ENCODE measurements around the gene MBOAT2. TPM values are rescaled to one million over a fixed set of nuclear protein-coding genes. Genes with fewer than 3 reads are reported as not detected.

The MBOAT2 gene
- total and polyA plus RNA-seq, 2 donors (not counting 1 experiment from before 2014, with no cell fraction given) = 0.24 to 1.3 TPM

GRCh38 chr2:8884812-8885211 is 118.7 kb downstream of the MBOAT2 start:
- Histone ChIP-seq H3K27me3 (replicated peaks in 1 of 4; ENCODE audit: control extremely low read depth in 1 of 4, control insufficient read depth in 3 of 4, insufficient read depth in 4 of 4, low read length in 3 of 4) (no peaks in the 10 kb centered on the region), H3K9ac (ENCODE audit: low read length) (no peak overlapping the region), H3K79me2 (ENCODE audit: control insufficient read depth, insufficient read depth, low read length) (no peaks in the 10 kb centered on the region), H3K9me3 (ENCODE audit: control extremely low read depth in 1 of 3, control insufficient read depth in 2 of 3, insufficient read depth in 1 of 3, low read length in 2 of 3) (no peaks in the 10 kb centered on the region), H3K27ac (ENCODE audit: low read length in 2 of 2) (no peak overlapping the region), H3K36me3 (replicated peaks in 1 of 2; ENCODE audit: control extremely low read depth in 1 of 2, control insufficient read depth in 1 of 2, extremely low read depth in 1 of 2, insufficient read depth in 2 of 2, low read length in 1 of 2) (no peaks in the 10 kb centered on the region), H2AFZ (ENCODE audit: insufficient read depth, low read depth, low read length, poor library complexity, severe bottlenecking) (no peak overlapping the region), H3K4me2 (replicated peaks; ENCODE audit: low read depth, low read length, poor library complexity, severe bottlenecking) (no peak overlapping the region), H4K20me1 (ENCODE audit: control insufficient read depth, insufficient read depth, low read length, poor library complexity, severe bottlenecking) (no peaks in the 10 kb centered on the region), H3K4me3 (ENCODE audit: control extremely low read depth in 1 of 5, extremely low read depth in 1 of 5, insufficient read depth in 1 of 5, low read depth in 2 of 5, low read length in 4 of 5) (no peak overlapping the region), H3K4me1 (ENCODE audit: control insufficient read depth in 2 of 2, insufficient read depth in 2 of 2, low read length in 2 of 2) (no peaks in the 10 kb centered on the region)
- Mint-ChIP-seq H3K4me1 (peaks cover 6% of the 10 kb centered on the region), H3K4me3 (no peak overlapping the region), H3K27ac (no peak overlapping the region), H3K9me3 (ENCODE audit: insufficient read depth) (peaks cover 3% of the 10 kb centered on the region), H3K27me3 (no peaks in the 10 kb centered on the region)
- TF ChIP-seq EZH2 (IDR thresholded peaks at IDR 0.05; ENCODE audit: borderline replicate concordance, insufficient read depth, low read depth, low read length, poor library complexity, severe bottlenecking) (no peak), CTCF (IDR thresholded peaks at IDR 0.05) (no peak)
- ChIA-PET POLR2A (no interaction called here), CTCF (no interaction called here)
- no peak for ATAC-seq (ENCODE audit: low read depth)
- intact Hi-C loops (cut with micrococcal nuclease) = no loop called here
- no peak for DNase-seq
- WGBS (ENCODE audit: insufficient coverage) = 100% methylated on average over 1 of the region's 4 CpGs

GRCh38 chr2:8882094-8882493 is 121.4 kb downstream of the MBOAT2 start:
- Histone ChIP-seq H3K36me3 (replicated peaks in 1 of 2; ENCODE audit: control extremely low read depth in 1 of 2, control insufficient read depth in 1 of 2, extremely low read depth in 1 of 2, insufficient read depth in 2 of 2, low read length in 1 of 2) (no peaks in the 10 kb centered on the region), H3K4me2 (replicated peaks; ENCODE audit: low read depth, low read length, poor library complexity, severe bottlenecking) (no peak overlapping the region), H3K27me3 (replicated peaks in 1 of 4; ENCODE audit: control extremely low read depth in 1 of 4, control insufficient read depth in 3 of 4, insufficient read depth in 4 of 4, low read length in 3 of 4) (no peaks in the 10 kb centered on the region), H2AFZ (ENCODE audit: insufficient read depth, low read depth, low read length, poor library complexity, severe bottlenecking) (no peak overlapping the region), H3K27ac (ENCODE audit: low read length in 2 of 2) (no peak overlapping the region), H4K20me1 (ENCODE audit: control insufficient read depth, insufficient read depth, low read length, poor library complexity, severe bottlenecking) (no peaks in the 10 kb centered on the region), H3K9ac (ENCODE audit: low read length) (no peak overlapping the region), H3K4me1 (ENCODE audit: control insufficient read depth in 2 of 2, insufficient read depth in 2 of 2, low read length in 2 of 2) (no peaks in the 10 kb centered on the region), H3K4me3 (ENCODE audit: control extremely low read depth in 1 of 5, extremely low read depth in 1 of 5, insufficient read depth in 1 of 5, low read depth in 2 of 5, low read length in 4 of 5) (no peak overlapping the region), H3K9me3 (ENCODE audit: control extremely low read depth in 1 of 3, control insufficient read depth in 2 of 3, insufficient read depth in 1 of 3, low read length in 2 of 3) (no peaks in the 10 kb centered on the region), H3K79me2 (ENCODE audit: control insufficient read depth, insufficient read depth, low read length) (no peaks in the 10 kb centered on the region)
- Mint-ChIP-seq H3K4me3 (no peak overlapping the region), H3K27ac (no peak overlapping the region), H3K9me3 (ENCODE audit: insufficient read depth) (peaks cover 3% of the 10 kb centered on the region), H3K4me1 (peaks cover 6% of the 10 kb centered on the region), H3K27me3 (no peaks in the 10 kb centered on the region)
- CTCF ChIA-PET = no interaction called here
- 97% methylated on average over 4 of the region's 5 CpGs for WGBS (ENCODE audit: insufficient coverage)
- no peak for TF ChIP-seq CTCF (IDR thresholded peaks at IDR 0.05)
- TF ChIP-seq EZH2 (IDR thresholded peaks at IDR 0.05; ENCODE audit: borderline replicate concordance, insufficient read depth, low read depth, low read length, poor library complexity, severe bottlenecking) = no peak
- DNase-seq (no peak), ATAC-seq (ENCODE audit: low read depth) (no peak)
- POLR2A ChIA-PET = no interaction called here
- intact Hi-C loops (cut with micrococcal nuclease) = no loop called here

Data from B cell (primary cell).